ENCODE measurements around the gene ZNF443. TPM values are rescaled to one million over a fixed set of nuclear protein-coding genes. Genes with fewer than 3 reads are reported as not detected.
A peak's percentile ranks its signal among the peaks of the same experiment; 100 is the strongest.
"Not testable (repeated sequence)": the region's sequence is repeated elsewhere in the genome, so short reads cannot be mapped to it uniquely, and the experiment has no call there.

The ZNF443 gene
- total RNA-seq, 2 experiments from 2014 or later: 5.1 to 5.3 TPM

DNA sequence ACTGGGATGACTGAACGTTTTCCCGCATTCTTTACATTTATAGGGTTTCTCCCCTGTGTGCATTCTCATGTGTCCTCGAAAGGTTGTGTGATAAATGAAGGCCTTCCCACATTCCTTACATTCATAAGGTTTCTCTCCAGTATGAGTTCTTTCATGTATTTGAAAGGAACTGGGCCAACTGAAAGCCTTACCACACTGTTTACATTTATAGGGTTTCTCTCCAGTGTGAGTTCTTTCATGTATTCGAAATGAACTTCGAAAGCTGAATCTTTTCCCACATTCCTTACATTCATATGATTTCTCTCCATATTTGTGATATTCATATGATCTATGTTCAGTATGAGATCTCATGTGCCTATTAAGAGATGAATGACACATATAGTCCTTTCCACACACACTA, 24.4 kb upstream of the ZNF443 start:
- ChIA-PET CTCF (no interaction called here), POLR2A (no interaction called here)
- Mint-ChIP-seq H3K4me1 (ENCODE audit: low read depth) (no peaks in the 10 kb centered on the region), H3K27ac (no peak overlapping the region), H3K36me3 (peaks cover 61% of the 10 kb centered on the region), H3K4me3 (no peak overlapping the region), H3K9me3 (peaks cover 68% of the 10 kb centered on the region), H3K27me3 (no peaks in the 10 kb centered on the region)
- intact Hi-C loops (cut with micrococcal nuclease): no loop called here
- DNase-seq: no peak

DNA sequence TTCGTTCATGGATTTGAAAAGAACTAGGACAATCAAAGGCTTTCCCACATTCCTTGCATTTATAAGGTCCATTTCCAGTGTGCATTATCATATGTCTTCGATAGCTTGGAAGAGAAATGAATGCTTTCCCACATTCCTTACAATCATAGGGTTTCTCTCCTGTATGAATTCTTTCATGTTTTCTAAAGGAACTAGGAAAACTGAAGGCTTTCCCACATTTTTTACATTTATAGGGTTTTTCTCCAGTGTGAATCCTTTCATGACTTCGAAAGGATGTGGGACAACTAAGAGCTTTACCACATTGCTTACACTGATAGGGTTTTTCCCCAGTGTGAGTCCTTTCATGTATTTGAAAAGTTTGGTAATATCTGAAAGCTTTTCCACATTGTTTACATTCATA, 23.9 kb upstream of the ZNF443 start:
- intact Hi-C loops (cut with micrococcal nuclease): no loop called here
- POLR2A ChIA-PET: no interaction called here
- no peaks in the 10 kb centered on the region for H3K27me3 Mint-ChIP-seq
- peaks cover 59% of the 10 kb centered on the region for H3K36me3 Mint-ChIP-seq
- H3K4me3 Mint-ChIP-seq: no peak overlapping the region
- H3K4me1 Mint-ChIP-seq (ENCODE audit: low read depth): no peaks in the 10 kb centered on the region
- no peak for DNase-seq
- CTCF ChIA-PET: no interaction called here
- peaks cover 67% of the 10 kb centered on the region for H3K9me3 Mint-ChIP-seq
- H3K27ac Mint-ChIP-seq: no peak overlapping the region

DNA sequence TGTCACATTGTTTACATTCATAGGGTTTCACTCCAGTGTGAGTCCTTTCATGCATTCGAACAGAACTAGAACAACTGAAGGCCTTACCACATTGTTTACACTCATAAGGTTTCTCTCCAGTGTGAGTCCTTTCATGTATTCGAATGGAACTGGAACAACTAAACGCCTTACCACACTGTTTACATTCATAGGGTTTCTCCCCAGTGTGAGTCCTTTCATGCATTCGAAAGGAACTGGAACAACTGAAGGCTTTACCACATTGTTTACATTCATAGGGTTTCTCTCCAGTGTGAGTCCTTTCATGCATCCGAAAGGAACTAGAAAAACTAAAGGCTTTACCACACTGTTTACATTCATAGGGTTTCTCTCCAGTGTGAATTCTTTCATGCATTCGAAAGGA, 23.3 kb upstream of the ZNF443 start:
- H3K36me3 Mint-ChIP-seq: peaks cover 63% of the 10 kb centered on the region
- POLR2A ChIA-PET; H3K4me3 Mint-ChIP-seq; H3K4me1 Mint-ChIP-seq (ENCODE audit: low read depth); CTCF ChIA-PET; H3K27ac Mint-ChIP-seq; DNase-seq; intact Hi-C loops (cut with micrococcal nuclease); H3K27me3 Mint-ChIP-seq: not testable (repeated sequence)
- H3K9me3 Mint-ChIP-seq: peaks cover 69% of the 10 kb centered on the region

DNA sequence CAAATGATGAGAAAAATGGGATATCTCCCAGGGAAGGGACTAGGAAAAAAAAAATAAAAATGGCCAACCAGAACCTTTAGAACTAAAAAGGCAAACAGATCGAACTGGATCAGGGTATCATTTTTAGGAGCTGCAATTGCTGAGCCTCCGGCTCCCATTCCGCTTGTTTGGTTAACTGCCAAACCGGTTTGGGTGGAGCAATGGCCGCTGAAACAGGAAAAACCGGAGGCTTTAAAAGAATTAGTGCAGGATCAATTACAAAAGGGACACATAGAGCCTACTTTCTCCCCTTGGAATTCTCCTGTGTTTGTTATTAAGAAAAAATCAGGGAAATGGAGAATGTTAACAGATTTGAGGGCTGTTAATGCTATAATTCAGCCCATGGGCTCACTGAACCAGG, 12.7 kb upstream of the ZNF443 start:
- no peak overlapping the region for H3K27ac Mint-ChIP-seq
- no peaks in the 10 kb centered on the region for H3K4me1 Mint-ChIP-seq (ENCODE audit: low read depth)
- H3K4me3 Mint-ChIP-seq: no peak overlapping the region
- POLR2A ChIA-PET: interaction anchor here (0.6 to 1.1 kb wide), 3 partner anchors 41 to 228 kb away, joined by 3 to 4 read pairs (median 3); partner anchors contain the start of gene DHPS
- peaks cover 24% of the 10 kb centered on the region for H3K36me3 Mint-ChIP-seq
- no peaks in the 10 kb centered on the region for H3K27me3 Mint-ChIP-seq
- CTCF ChIA-PET: no interaction called here
- DNase-seq: no peak
- intact Hi-C loops (cut with micrococcal nuclease): no loop called here
- peaks cover 41% of the 10 kb centered on the region for H3K9me3 Mint-ChIP-seq

DNA sequence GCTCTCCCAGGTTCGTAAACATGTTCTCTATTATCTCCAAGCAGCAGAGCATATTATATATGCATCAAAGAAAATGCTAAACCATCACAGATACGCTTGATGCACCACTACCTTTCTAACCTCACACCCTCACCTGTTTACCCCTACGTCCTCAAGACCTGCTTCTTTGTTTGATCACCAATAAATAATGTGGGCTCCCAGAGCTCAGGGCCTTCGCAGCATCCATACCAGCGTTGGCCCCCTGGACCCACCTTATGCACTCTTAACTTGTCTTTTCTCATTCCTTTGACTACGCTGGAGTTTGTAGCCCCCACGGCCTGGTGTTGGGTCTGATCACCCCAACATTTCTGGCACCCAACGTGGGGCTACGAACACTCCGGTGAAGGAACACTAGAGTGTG, 10.0 kb upstream of the ZNF443 start:
- intact Hi-C loops (cut with micrococcal nuclease): no loop called here
- no peak overlapping the region for H3K4me3 Mint-ChIP-seq
- ChIA-PET POLR2A (no interaction called here), CTCF (no interaction called here)
- peaks cover 16% of the 10 kb centered on the region for H3K36me3 Mint-ChIP-seq
- H3K4me1 Mint-ChIP-seq (ENCODE audit: low read depth): no peaks in the 10 kb centered on the region
- H3K9me3 Mint-ChIP-seq: peaks cover 31% of the 10 kb centered on the region
- no peak for DNase-seq
- H3K27me3 Mint-ChIP-seq: no peaks in the 10 kb centered on the region
- no peak overlapping the region for H3K27ac Mint-ChIP-seq

DNA sequence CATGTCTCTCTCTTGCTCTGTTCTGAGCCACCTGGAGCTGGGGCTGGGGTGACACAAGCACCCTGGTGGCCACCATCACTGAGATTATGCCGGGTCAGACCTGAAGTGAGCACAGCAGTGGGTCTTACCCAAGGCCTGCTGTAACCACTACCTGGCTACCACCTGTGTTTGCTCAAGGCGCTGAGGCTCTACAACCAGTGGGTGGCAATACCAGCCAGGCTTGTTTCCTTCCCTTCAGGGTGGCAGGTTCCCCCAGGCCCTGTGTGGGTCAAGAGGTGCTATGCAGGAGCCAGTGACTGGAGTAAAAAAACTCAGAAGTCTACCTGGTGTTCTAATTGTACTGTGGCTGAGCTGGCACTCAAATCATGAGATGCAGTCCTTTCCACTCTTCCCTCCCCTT, 8.0 kb upstream of the ZNF443 start:
- intact Hi-C loops (cut with micrococcal nuclease): no loop called here
- POLR2A ChIA-PET: no interaction called here
- CTCF ChIA-PET: no interaction called here
- no peaks in the 10 kb centered on the region for H3K27me3 Mint-ChIP-seq
- no peak overlapping the region for H3K4me3 Mint-ChIP-seq
- H3K27ac Mint-ChIP-seq: no peak overlapping the region
- H3K36me3 Mint-ChIP-seq: peaks cover 16% of the 10 kb centered on the region
- H3K4me1 Mint-ChIP-seq (ENCODE audit: low read depth): no peaks in the 10 kb centered on the region
- peaks cover 37% of the 10 kb centered on the region for H3K9me3 Mint-ChIP-seq
- no peak for DNase-seq

DNA sequence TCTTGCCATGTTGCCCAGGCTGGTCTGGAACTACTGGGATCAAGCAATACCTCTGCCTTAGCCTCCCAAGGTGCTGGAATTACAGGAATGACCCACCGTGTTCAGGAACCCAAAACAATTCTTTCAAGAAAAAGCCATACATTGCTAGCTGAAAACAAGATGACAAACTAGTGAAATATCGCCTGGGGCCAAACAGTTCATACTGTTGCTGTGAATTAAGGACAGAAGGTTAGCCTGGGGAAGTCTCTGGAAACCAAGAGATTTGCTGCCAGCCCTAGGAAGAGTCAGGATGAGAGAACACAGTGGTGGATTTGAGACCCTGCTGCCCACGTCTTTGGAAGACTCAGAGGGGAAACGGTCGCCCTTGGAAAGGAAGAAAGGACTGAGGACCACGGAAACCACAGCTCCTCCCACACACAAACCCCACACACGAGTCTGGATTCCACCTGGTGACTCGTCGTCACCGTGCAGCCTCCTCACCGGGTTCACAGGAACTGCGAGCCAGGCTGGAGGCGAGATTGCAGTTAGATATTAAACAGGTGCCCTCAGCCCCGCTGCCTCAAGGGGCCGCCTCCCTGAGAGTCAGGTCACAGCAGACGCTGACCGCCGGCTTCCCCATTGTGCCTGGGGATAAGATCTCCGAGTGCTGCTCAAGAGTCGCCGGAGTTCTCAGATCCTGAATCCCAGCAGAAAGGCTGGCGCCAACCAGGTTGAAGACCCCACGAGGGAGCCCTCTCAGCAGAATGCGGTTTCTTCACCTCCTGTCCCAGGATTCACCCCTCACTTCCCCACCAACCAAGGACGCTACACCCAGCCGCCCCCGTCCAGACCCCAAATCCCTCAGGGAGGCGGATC, 908 bp downstream of the ZNF443 start:
- CTCF ChIA-PET, H3K27me3 Mint-ChIP-seq: not testable (repeated sequence)
- intact Hi-C loops (cut with micrococcal nuclease): loop anchor here (1.0 to 5.0 kb wide), 5 partner anchors 39 to 147 kb away; partner anchors contain the start of genes ZNF564, ZNF709 and ZNF799
- POLR2A ChIA-PET: interaction anchor here (0.7 to 1.6 kb wide), 3 partner anchors 39 to 107 kb away, joined by 3 to 7 read pairs (median 4); partner anchors contain the start of genes ZNF563 and ZNF799
- Mint-ChIP-seq H3K36me3 (peaks cover 20% of the 10 kb centered on the region), H3K9me3 (peaks cover 25% of the 10 kb centered on the region), H3K27ac (peak overlapping the region; percentile 84), H3K4me3 (peak overlapping the region; percentile 97), H3K4me1 (ENCODE audit: low read depth) (peaks cover 11% of the 10 kb centered on the region)
- peak; percentile 81 for DNase-seq

DNA sequence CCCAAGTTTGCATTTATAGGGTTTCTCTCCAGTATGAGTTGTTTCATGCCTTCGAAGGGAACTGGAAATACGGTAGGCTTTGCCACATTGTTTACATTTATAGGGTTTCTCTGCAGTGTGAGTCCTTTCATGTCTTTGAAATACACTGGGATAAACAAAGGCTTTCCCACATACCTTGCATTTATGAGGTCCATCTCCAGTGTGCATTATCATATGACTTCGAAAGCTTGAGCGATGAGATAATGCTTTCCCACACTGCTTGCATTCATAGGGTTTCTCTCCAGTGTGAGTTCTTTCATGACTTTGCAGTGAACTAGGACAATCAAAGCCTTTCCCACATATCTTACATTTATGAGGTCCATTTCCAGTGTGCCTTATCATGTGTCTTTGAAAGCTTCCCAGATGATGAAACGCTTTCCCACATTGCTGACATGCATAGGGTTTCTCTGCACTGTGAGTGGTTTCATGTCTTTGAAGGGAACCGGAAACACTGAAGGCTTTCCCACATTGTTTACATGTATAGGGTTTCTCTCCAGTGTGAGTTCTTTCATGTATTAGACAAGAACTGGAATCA, 10.0 kb downstream of the ZNF443 start:
- intact Hi-C loops (cut with micrococcal nuclease); H3K4me3 Mint-ChIP-seq; H3K4me1 Mint-ChIP-seq (ENCODE audit: low read depth); CTCF ChIA-PET; POLR2A ChIA-PET; H3K27me3 Mint-ChIP-seq; H3K27ac Mint-ChIP-seq; DNase-seq: not testable (repeated sequence)
- Mint-ChIP-seq H3K9me3 (peaks cover 75% of the 10 kb centered on the region), H3K36me3 (peaks cover 69% of the 10 kb centered on the region)

DNA sequence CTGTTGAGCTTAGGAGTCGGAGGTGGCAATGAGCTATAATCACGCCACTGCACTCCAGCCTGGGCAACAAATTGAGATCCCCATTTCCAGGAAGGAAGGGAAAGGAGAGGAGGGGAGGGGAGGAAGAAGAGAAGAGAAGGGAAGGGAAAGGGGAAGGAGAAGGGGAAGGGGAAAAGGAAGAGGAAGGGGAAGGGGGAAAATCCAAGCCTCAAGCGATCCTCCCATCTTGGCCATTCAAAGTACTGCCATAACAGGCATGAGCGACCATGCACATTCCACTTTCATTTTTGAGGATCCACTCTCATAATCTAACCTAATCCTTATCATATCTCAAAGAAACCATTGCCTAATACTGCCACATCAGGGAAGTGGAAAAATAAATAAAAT, 14.9 kb downstream of the ZNF443 start:
- CTCF ChIA-PET: interaction anchor here (0.6 kb wide), 1 partner anchor 683 kb away, joined by 3 read pairs; no protein-coding TSS in a partner anchor
- no peak for DNase-seq
- H3K4me1 Mint-ChIP-seq (ENCODE audit: low read depth): no peaks in the 10 kb centered on the region
- no peak overlapping the region for H3K27ac Mint-ChIP-seq
- H3K36me3 Mint-ChIP-seq: peaks cover 65% of the 10 kb centered on the region
- H3K27me3 Mint-ChIP-seq: no peaks in the 10 kb centered on the region
- H3K4me3 Mint-ChIP-seq: no peak overlapping the region
- POLR2A ChIA-PET: no interaction called here
- H3K9me3 Mint-ChIP-seq: peaks cover 62% of the 10 kb centered on the region
- intact Hi-C loops (cut with micrococcal nuclease): no loop called here

DNA sequence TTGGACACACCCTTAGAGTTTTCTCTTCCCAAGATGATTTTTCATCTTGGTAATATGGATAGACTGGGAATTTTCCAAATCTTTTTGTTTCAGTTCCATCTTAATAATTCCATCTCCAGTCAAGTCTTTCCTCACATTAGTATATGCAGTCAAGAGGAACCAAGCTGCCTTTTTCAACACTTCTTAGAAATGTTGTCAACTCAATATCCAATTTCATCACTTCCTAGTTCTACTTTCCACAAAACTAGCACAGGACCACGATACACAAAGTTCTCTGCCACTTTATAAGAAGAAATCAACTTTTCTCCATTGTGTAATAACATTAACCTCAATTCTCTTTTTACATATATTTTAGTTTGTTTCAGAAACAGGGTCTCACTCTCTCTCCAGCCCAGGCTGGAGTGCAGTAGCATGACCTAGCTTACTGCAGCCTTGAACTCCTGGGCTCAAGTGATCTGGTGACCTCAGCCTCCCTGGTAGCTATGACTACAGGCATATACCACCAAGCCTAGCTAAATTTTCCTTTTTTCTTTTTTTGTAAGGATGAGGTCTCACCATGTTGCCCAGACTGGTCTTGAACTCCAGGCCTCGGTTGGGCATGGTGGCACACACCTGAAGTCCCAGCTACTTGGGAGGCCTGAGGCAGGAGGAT, 15.5 kb downstream of the ZNF443 start:
- intact Hi-C loops (cut with micrococcal nuclease): no loop called here
- ChIA-PET POLR2A (no interaction called here), CTCF (no interaction called here)
- peaks cover 60% of the 10 kb centered on the region for H3K9me3 Mint-ChIP-seq
- no peaks in the 10 kb centered on the region for H3K4me1 Mint-ChIP-seq (ENCODE audit: low read depth)
- no peak for DNase-seq
- H3K27ac Mint-ChIP-seq: no peak overlapping the region
- no peak overlapping the region for H3K4me3 Mint-ChIP-seq
- H3K36me3 Mint-ChIP-seq: peaks cover 62% of the 10 kb centered on the region
- H3K27me3 Mint-ChIP-seq: no peaks in the 10 kb centered on the region

DNA sequence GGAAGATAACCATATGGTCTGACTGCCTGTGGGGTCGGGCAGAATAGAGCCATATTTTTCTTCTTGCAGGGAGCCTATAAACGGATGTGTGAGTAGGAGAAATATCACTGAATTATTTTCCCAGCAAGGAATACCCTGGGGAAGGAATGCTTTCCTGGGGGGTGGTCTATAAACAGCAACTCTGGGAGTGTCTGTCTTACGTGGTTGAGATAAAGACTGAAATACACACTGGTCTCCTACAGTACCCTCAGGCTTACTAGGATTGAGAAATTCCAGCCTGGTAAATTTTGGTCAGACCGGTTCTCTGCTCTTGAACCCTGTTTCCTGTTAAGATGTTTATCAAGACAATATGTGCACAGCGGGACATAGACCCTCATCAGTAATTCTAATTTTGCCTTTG, 23.5 kb downstream of the ZNF443 start:
- H3K4me3 Mint-ChIP-seq; H3K4me1 Mint-ChIP-seq (ENCODE audit: low read depth); POLR2A ChIA-PET; H3K27ac Mint-ChIP-seq; H3K27me3 Mint-ChIP-seq; intact Hi-C loops (cut with micrococcal nuclease); CTCF ChIA-PET; DNase-seq: not testable (repeated sequence)
- peaks cover 41% of the 10 kb centered on the region for H3K9me3 Mint-ChIP-seq
- peaks cover 31% of the 10 kb centered on the region for H3K36me3 Mint-ChIP-seq

DNA sequence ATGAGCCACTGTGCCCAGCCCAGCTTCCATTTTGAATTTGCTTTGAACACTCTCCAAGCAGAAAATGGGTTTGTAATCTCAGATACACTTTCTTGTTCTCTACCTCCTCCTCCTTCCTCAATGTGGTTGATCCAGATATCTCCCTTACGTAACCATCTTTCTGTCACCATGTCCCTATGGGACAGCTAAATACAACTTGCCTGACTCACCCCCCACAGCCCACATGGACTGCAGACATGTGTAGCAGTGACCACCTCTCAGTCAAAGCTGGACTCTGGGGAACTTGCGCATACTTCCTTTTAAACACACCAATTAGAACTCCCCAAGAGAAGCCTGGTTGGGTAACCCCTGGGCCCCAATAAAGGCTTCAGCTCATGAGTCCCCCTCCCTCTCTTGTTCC, 28.9 kb downstream of the ZNF443 start:
- DNase-seq: no peak
- ChIA-PET POLR2A (no interaction called here), CTCF (no interaction called here)
- Mint-ChIP-seq H3K4me3 (no peak overlapping the region), H3K36me3 (peaks cover 11% of the 10 kb centered on the region), H3K9me3 (peaks cover 20% of the 10 kb centered on the region), H3K4me1 (ENCODE audit: low read depth) (no peaks in the 10 kb centered on the region), H3K27me3 (no peaks in the 10 kb centered on the region), H3K27ac (no peak overlapping the region)
- intact Hi-C loops (cut with micrococcal nuclease): no loop called here

All from activated CD4-positive, alpha-beta memory T cell treated with anti-CD3 and anti-CD28 coated beads for 36 hours (primary cell).